Prostate gland (tissue), 2 donors: ENCODE measurements around the gene MAPK1. TPM values are rescaled to one million over a fixed set of nuclear protein-coding genes. Genes with fewer than 3 reads are reported as not detected.
"Not testable (repeated sequence)": the region's sequence is repeated elsewhere in the genome, so short reads cannot be mapped to it uniquely, and the experiment has no call there.

Experiments
- DNase-seq: peaks from one replicate; pipeline ENCODE4 v3.0.0-alpha.2; 2019; ENCODE audit warnings: low spot score
- H3K27ac ChIP-seq, 2 donors: fragments of 200-600 bp; sonication (generic); 2 replicates each; pipeline ENCODE4 v1.5.1; 2017 to 2019
- H3K27me3 ChIP-seq: fragments of 200-600 bp; sonication (generic); replicated peaks from 2 replicates; pipeline ENCODE4 v1.5.1; 2019; ENCODE audit not compliant: insufficient read depth
- H3K36me3 ChIP-seq, 2 donors: fragments of 200-600 bp; sonication (generic); 1 replicate in 1 of 2; 2 replicates in 1 of 2; pipeline versions ENCODE4 v1.5.1 to v1.8.1; 2017 to 2019
- H3K4me1 ChIP-seq: fragments of 200-600 bp; sonication (generic); replicated peaks from 2 replicates; pipeline ENCODE4 v1.5.1; 2019
- H3K4me3 ChIP-seq, 2 donors: fragments of 200-600 bp; sonication (generic); 2 replicates each; pipeline ENCODE4 v1.5.1; 2017 to 2019
- H3K9me3 ChIP-seq: fragments of 200-600 bp; sonication (generic); 2 replicates; pipeline ENCODE4 v1.5.1; 2017
- POLR2A ChIP-seq: fragments of 450-650 bp; IDR thresholded peaks from one replicate; pipeline ENCODE4 v1.6.1; 2016; ENCODE audit warnings: antibody characterized with exemption, mild to moderate bottlenecking
- POLR2AphosphoS5 ChIP-seq: sonication (generic); formaldehyde crosslinking; IDR thresholded peaks from one replicate; pipeline ENCODE4 v1.6.1; 2017; ENCODE audit warnings: antibody characterized with exemption
- WGBS: methylation state at CpG from one replicate; pipeline ENCODE4 v1.1.5; 2018; 5-methylcytosine and 5-hydroxymethylcytosine counted together
- intact Hi-C: fragments of 100-400 bp; cut with DNase I; formaldehyde crosslinking; loops from one replicate; pipeline ENCODE4 v1.14.2; 2022
- total RNA-seq, 2 donors: library from RNA; depleted of rRNA; stranded (reverse); fragments of >200 nt; gene quantifications; one replicate each; pipeline ENCODE4 v1.1.0, GENCODE V29; 2016
- TF ChIP-seq, protein P1 (sequence below), 4 experiments: fragments of 200-600 bp in 2 of 4; fragments of 450-650 bp in 2 of 4; sonication (generic) in 2 of 4; IDR thresholded peaks; 1 replicate in 3 of 4; 2 replicates in 1 of 4; pipeline ENCODE4 v1.5.1; 2016 to 2019; ENCODE audit warnings: antibody characterized with exemption in 4 of 4, mild to moderate bottlenecking in 2 of 4, moderate library complexity in 2 of 4

Gene MAPK1
- total RNA-seq = 10 to 100 TPM; 89.6 to 92.1 TPM

GRCh38 chr22:21867528-21868266 is at the start of gene MAPK1:
MAPK1 (minus strand) TSS chr22:21867645; CDS start chr22:21867440, 205 bp downstream.
- no peaks in the 10 kb centered on the region for H3K27me3 ChIP-seq
- intact Hi-C loops = no loop called here
- H3K4me1 ChIP-seq = peaks cover 6% of the 10 kb centered on the region
- H3K27ac ChIP-seq = peak within 1 kb of the TSS; percentile 85 to 87
- H3K4me3 ChIP-seq = peak within 1 kb of the TSS; percentile 81 to 89
- TF ChIP-seq POLR2AphosphoS5 (peak; percentile 60), POLR2A (peak; percentile 80)
- TF ChIP-seq, protein P1, sequence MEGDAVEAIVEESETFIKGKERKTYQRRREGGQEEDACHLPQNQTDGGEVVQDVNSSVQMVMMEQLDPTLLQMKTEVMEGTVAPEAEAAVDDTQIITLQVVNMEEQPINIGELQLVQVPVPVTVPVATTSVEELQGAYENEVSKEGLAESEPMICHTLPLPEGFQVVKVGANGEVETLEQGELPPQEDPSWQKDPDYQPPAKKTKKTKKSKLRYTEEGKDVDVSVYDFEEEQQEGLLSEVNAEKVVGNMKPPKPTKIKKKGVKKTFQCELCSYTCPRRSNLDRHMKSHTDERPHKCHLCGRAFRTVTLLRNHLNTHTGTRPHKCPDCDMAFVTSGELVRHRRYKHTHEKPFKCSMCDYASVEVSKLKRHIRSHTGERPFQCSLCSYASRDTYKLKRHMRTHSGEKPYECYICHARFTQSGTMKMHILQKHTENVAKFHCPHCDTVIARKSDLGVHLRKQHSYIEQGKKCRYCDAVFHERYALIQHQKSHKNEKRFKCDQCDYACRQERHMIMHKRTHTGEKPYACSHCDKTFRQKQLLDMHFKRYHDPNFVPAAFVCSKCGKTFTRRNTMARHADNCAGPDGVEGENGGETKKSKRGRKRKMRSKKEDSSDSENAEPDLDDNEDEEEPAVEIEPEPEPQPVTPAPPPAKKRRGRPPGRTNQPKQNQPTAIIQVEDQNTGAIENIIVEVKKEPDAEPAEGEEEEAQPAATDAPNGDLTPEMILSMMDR (IDR thresholded peaks at IDR 0.05) = peak; percentile 17 to 49 (median 42)
- peak; percentile 91 for DNase-seq
- H3K36me3 ChIP-seq = no peaks in the 10 kb centered on the region
- WGBS = 3% methylated on average over 49 of the region's 74 CpGs
- H3K9me3 ChIP-seq = no peaks in the 10 kb centered on the region

DNA sequence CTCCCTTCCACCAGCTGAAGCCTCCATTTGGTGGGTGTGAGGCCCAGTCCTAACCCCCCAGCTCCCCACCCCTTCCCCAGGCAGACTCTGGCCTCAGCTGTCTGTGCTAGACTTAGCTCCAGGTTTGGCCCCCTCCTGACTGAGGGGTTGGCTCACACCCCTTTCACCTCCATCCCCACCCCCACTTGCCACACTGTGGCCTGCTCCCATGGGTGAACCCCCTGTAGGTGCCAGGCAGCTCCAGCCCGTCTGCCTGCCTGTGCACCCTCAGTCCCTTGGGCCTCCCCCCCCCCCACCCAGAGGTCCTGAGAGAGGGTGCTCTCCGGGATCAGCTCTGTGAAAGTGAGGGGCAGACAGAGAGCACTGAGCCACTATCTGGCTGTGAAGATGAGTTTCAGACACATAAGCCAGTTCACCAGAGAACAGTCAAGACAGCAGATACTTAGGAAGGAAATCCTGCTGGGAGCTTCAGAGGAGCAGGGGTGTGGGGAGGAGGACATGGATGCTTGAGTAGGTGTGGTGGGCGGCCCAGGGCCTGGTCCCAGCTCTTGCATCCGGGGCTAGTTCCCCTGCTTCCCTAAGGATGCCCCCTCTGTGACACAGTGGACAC is 49.0 kb upstream of the MAPK1 start:
- TF ChIP-seq POLR2AphosphoS5 (no peak), POLR2A (no peak)
- TF ChIP-seq, protein P1 (IDR thresholded peaks at IDR 0.05) = no peak
- Histone ChIP-seq H3K9me3 (no peaks in the 10 kb centered on the region), H3K27me3 (no peaks in the 10 kb centered on the region), H3K36me3 (no peaks in the 10 kb centered on the region), H3K4me1 (no peaks in the 10 kb centered on the region), H3K4me3 (no peak overlapping the region), H3K27ac (no peak overlapping the region)
- DNase-seq = no peak
- WGBS = 78% methylated on average over 4 of the region's 4 CpGs
- intact Hi-C loops = no loop called here

- no peak for TF ChIP-seq POLR2AphosphoS5
- no peak for TF ChIP-seq POLR2A
- TF ChIP-seq, protein P1 (IDR thresholded peaks at IDR 0.05) = no peak
- Histone ChIP-seq H3K27ac (no peak overlapping the region), H3K36me3 (no peaks in the 10 kb centered on the region), H3K4me3 (no peak overlapping the region), H3K9me3 (no peaks in the 10 kb centered on the region), H3K4me1 (no peaks in the 10 kb centered on the region), H3K27me3 (no peaks in the 10 kb centered on the region)
- intact Hi-C loops = no loop called here
- WGBS = 89% methylated on average over 3 of the region's 4 CpGs
- no peak for DNase-seq
These were observed 48.3 kb upstream of the MAPK1 start for GRCh38 chr22:21915624-21916308.

GRCh38 chr22:21914033-21914642 is 46.7 kb upstream of the MAPK1 start:
- H3K27me3 ChIP-seq, H3K36me3 ChIP-seq, H3K27ac ChIP-seq, intact Hi-C loops, H3K9me3 ChIP-seq, DNase-seq, H3K4me3 ChIP-seq, H3K4me1 ChIP-seq: not testable (repeated sequence)
- 94% methylated on average over 8 of the region's 8 CpGs for WGBS

DNA sequence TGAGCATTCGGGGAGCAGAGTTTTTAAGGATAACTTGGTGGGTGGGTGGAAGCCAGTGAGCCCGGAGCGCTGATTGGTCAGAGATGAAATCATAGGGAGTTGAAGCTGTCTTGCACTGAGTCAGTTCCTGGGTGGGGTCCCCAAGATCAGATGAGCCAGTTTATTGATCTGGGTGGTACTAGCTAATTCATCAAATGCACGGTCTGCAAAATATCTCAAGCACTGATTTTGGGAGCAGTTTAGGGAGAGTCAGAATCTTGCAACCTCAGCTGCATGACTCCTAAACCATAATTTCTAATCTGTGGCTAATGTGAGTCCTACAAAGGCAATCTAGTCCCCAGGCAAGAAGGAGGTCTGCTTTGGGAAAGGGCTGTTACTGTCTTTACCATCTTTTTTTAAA is 42.9 kb upstream of the MAPK1 start:
- WGBS = 88% methylated on average over 4 of the region's 4 CpGs
- DNase-seq, H3K27ac ChIP-seq, H3K27me3 ChIP-seq, H3K9me3 ChIP-seq, H3K4me3 ChIP-seq, intact Hi-C loops, H3K4me1 ChIP-seq, H3K36me3 ChIP-seq: not testable (repeated sequence)
